AG09319 (cell line): ENCODE data around the gene ADGRB2.

Source experiments
- DNase-seq: peaks from one replicate; pipeline ENCODE4 v3.0.0-alpha.2; 2010; ENCODE audit warnings: low read depth; ENCODE audit errors: extremely low read depth
- CTCF ChIP-seq: IDR thresholded peaks from 2 replicates; pipeline ENCODE4 v1.5.1; 2011; ENCODE audit warnings: low read depth, mild to moderate bottlenecking, inconsistent platforms, low read length, moderate library complexity

The ADGRB2 gene

GRCh38 chr1:31717341-31717740, 46.8 kb downstream of the ADGRB2 start:
- DNase-seq: no peak
- no peak for TF ChIP-seq CTCF

GRCh38 chr1:31715873-31716220, 48.3 kb downstream of the ADGRB2 start:
- no peak for DNase-seq
- TF ChIP-seq CTCF: no peak

GRCh38 chr1:31715087-31715872, 48.9 kb downstream of the ADGRB2 start:
- no peak for DNase-seq
- peak; percentile 92 for TF ChIP-seq CTCF

- TF ChIP-seq CTCF: peak; percentile 61
- no peak for DNase-seq
These were observed 49.6 kb downstream of the ADGRB2 start for GRCh38 chr1:31714442-31715086.

- no peak for DNase-seq
- no peak for TF ChIP-seq CTCF
These were observed 51.5 kb downstream of the ADGRB2 start for GRCh38 chr1:31712630-31713029.

GRCh38 chr1:31712068-31712467, 52.1 kb downstream of the ADGRB2 start:
- no peak for DNase-seq
- no peak for TF ChIP-seq CTCF

- no peak for TF ChIP-seq CTCF
- DNase-seq: no peak
These were observed 55.8 kb downstream of the ADGRB2 start for GRCh38 chr1:31708324-31708723.
